ENCODE data around the gene PSORS1C2.

GRCh38 chr6:31170987-31171671 lies 32.3 kb upstream of the PSORS1C2 start:
- no peak for TF ChIP-seq RAD21 (IDR thresholded peaks at IDR 0.05; ENCODE audit: low read depth)
- no peak for TF ChIP-seq TAF1 (IDR thresholded peaks at IDR 0.05; ENCODE audit: low read depth)
- TF ChIP-seq REST (IDR thresholded peaks at IDR 0.05; ENCODE audit: low read depth): no peak
- TF ChIP-seq YY1 (IDR thresholded peaks at IDR 0.05; ENCODE audit: low read depth): no peak
- TF ChIP-seq MAX (IDR thresholded peaks at IDR 0.05): no peak
- TF ChIP-seq TEAD4 (IDR thresholded peaks at IDR 0.05): no peak
- no peak for TF ChIP-seq ZBTB7A (IDR thresholded peaks at IDR 0.05; ENCODE audit: low read depth)
- TF ChIP-seq CREB1 (IDR thresholded peaks at IDR 0.05; ENCODE audit: low read depth): no peak

All from Ishikawa (cell line).